ENCODE results near the gene R3HCC1L. TPM values are rescaled to one million over a fixed set of nuclear protein-coding genes. Genes with fewer than 3 reads are reported as not detected.

Gene R3HCC1L
- polyA plus RNA-seq, 1 donor from 2014 or later, result 12.8 TPM

GRCh38 chr10:98231417-98231816, 97.0 kb downstream of the R3HCC1L start:
- H3F3A ChIP-seq (ENCODE audit: insufficient read depth, low read length, poor library complexity, severe bottlenecking), result no peaks in the 10 kb centered on the region
- no peaks in the 10 kb centered on the region for H3K36me3 ChIP-seq (ENCODE audit: insufficient read depth, low read length)
- H3K4me3 ChIP-seq (ENCODE audit: low read length), result no peak overlapping the region
- TF ChIP-seq SMC3 (conservative IDR thresholded peaks at IDR 0.05; ENCODE audit: poor library complexity) (no peak), EZH2 (IDR thresholded peaks at IDR 0.05; ENCODE audit: borderline replicate concordance, insufficient read depth, low read length, poor library complexity, severe bottlenecking) (no peak), EP300 (conservative IDR thresholded peaks at IDR 0.05; ENCODE audit: poor library complexity, severe bottlenecking) (no peak), RAD21 (conservative IDR thresholded peaks at IDR 0.05) (no peak), TAF1 (IDR thresholded peaks at IDR 0.05; ENCODE audit: low read depth) (no peak), POLR2AphosphoS5 (IDR thresholded peaks at IDR 0.05) (no peak), MXI1 (conservative IDR thresholded peaks at IDR 0.05; ENCODE audit: poor library complexity, severe bottlenecking) (no peak)
- TF ChIP-seq, protein P1, sequence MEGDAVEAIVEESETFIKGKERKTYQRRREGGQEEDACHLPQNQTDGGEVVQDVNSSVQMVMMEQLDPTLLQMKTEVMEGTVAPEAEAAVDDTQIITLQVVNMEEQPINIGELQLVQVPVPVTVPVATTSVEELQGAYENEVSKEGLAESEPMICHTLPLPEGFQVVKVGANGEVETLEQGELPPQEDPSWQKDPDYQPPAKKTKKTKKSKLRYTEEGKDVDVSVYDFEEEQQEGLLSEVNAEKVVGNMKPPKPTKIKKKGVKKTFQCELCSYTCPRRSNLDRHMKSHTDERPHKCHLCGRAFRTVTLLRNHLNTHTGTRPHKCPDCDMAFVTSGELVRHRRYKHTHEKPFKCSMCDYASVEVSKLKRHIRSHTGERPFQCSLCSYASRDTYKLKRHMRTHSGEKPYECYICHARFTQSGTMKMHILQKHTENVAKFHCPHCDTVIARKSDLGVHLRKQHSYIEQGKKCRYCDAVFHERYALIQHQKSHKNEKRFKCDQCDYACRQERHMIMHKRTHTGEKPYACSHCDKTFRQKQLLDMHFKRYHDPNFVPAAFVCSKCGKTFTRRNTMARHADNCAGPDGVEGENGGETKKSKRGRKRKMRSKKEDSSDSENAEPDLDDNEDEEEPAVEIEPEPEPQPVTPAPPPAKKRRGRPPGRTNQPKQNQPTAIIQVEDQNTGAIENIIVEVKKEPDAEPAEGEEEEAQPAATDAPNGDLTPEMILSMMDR (IDR thresholded peaks at IDR 0.05; ENCODE audit: poor library complexity, severe bottlenecking), result no peak
- TF ChIP-seq, protein P2, sequence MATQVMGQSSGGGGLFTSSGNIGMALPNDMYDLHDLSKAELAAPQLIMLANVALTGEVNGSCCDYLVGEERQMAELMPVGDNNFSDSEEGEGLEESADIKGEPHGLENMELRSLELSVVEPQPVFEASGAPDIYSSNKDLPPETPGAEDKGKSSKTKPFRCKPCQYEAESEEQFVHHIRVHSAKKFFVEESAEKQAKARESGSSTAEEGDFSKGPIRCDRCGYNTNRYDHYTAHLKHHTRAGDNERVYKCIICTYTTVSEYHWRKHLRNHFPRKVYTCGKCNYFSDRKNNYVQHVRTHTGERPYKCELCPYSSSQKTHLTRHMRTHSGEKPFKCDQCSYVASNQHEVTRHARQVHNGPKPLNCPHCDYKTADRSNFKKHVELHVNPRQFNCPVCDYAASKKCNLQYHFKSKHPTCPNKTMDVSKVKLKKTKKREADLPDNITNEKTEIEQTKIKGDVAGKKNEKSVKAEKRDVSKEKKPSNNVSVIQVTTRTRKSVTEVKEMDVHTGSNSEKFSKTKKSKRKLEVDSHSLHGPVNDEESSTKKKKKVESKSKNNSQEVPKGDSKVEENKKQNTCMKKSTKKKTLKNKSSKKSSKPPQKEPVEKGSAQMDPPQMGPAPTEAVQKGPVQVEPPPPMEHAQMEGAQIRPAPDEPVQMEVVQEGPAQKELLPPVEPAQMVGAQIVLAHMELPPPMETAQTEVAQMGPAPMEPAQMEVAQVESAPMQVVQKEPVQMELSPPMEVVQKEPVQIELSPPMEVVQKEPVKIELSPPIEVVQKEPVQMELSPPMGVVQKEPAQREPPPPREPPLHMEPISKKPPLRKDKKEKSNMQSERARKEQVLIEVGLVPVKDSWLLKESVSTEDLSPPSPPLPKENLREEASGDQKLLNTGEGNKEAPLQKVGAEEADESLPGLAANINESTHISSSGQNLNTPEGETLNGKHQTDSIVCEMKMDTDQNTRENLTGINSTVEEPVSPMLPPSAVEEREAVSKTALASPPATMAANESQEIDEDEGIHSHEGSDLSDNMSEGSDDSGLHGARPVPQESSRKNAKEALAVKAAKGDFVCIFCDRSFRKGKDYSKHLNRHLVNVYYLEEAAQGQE (IDR thresholded peaks at IDR 0.05; ENCODE audit: borderline replicate concordance), result no peak
- no peaks in the 10 kb centered on the region for H4K20me1 ChIP-seq (ENCODE audit: insufficient read depth)
- no peaks in the 10 kb centered on the region for H3K79me2 ChIP-seq (replicated peaks; ENCODE audit: insufficient read depth, low read length)
- no peak overlapping the region for H3K27ac ChIP-seq (ENCODE audit: low read length)
- H3K4me2 ChIP-seq (ENCODE audit: low read length), result no peak overlapping the region
- no peaks in the 10 kb centered on the region for H3K9me2 ChIP-seq (ENCODE audit: insufficient read depth, low read length)
- H2AFZ ChIP-seq (ENCODE audit: low read depth, low read length), result no peak overlapping the region
- H3K9me3 ChIP-seq (ENCODE audit: low read length), result no peaks in the 10 kb centered on the region
- H3K9ac ChIP-seq (ENCODE audit: low read length), result no peak overlapping the region
- no peaks in the 10 kb centered on the region for H3K27me3 ChIP-seq (ENCODE audit: insufficient read depth, low read depth, low read length)

DNA sequence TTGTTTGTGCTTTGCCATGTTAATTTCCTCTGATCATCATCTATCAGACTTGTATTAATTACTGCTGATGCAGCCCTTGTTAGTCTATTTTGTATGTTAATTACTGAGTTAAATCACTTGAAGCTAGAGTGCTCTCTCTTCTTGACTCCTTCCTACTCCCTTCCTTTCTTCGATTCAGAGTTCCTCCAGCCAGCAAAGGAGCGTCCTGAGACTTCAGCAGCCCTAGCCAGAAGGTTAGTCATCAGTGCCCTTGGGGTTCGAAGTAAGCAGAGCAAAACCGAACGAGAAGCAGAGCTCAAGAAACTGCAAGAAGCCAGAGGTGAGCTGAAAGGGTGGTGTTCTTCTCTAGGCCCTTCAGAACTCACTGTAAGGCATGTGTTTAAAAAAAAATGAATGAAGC, 101.4 kb downstream of the R3HCC1L start:
- H3K36me3 ChIP-seq (ENCODE audit: insufficient read depth, low read length), result no peaks in the 10 kb centered on the region
- H3K27me3 ChIP-seq (ENCODE audit: insufficient read depth, low read depth, low read length), result no peaks in the 10 kb centered on the region
- no peaks in the 10 kb centered on the region for H3K79me2 ChIP-seq (replicated peaks; ENCODE audit: insufficient read depth, low read length)
- no peak overlapping the region for H2AFZ ChIP-seq (ENCODE audit: low read depth, low read length)
- no peak overlapping the region for H3K9ac ChIP-seq (ENCODE audit: low read length)
- no peaks in the 10 kb centered on the region for H3K9me3 ChIP-seq (ENCODE audit: low read length)
- no peak overlapping the region for H3K4me2 ChIP-seq (ENCODE audit: low read length)
- no peaks in the 10 kb centered on the region for H3F3A ChIP-seq (ENCODE audit: insufficient read depth, low read length, poor library complexity, severe bottlenecking)
- no peak overlapping the region for H3K27ac ChIP-seq (ENCODE audit: low read length)
- TF ChIP-seq POLR2AphosphoS5 (IDR thresholded peaks at IDR 0.05) (no peak), TAF1 (IDR thresholded peaks at IDR 0.05; ENCODE audit: low read depth) (no peak), SMC3 (conservative IDR thresholded peaks at IDR 0.05; ENCODE audit: poor library complexity) (no peak), EP300 (conservative IDR thresholded peaks at IDR 0.05; ENCODE audit: poor library complexity, severe bottlenecking) (no peak), RAD21 (conservative IDR thresholded peaks at IDR 0.05) (no peak), EZH2 (IDR thresholded peaks at IDR 0.05; ENCODE audit: borderline replicate concordance, insufficient read depth, low read length, poor library complexity, severe bottlenecking) (no peak), MXI1 (conservative IDR thresholded peaks at IDR 0.05; ENCODE audit: poor library complexity, severe bottlenecking) (no peak)
- TF ChIP-seq, protein P2 (IDR thresholded peaks at IDR 0.05; ENCODE audit: borderline replicate concordance), result no peak
- TF ChIP-seq, protein P1 (IDR thresholded peaks at IDR 0.05; ENCODE audit: poor library complexity, severe bottlenecking), result no peak
- no peaks in the 10 kb centered on the region for H4K20me1 ChIP-seq (ENCODE audit: insufficient read depth)
- H3K4me3 ChIP-seq (ENCODE audit: low read length), result no peak overlapping the region
- H3K9me2 ChIP-seq (ENCODE audit: insufficient read depth, low read length), result no peaks in the 10 kb centered on the region

Data from neural cell (in vitro differentiated cells).